ENCODE data around the gene OPCML. TPM values are rescaled to one million over a fixed set of nuclear protein-coding genes. Genes with fewer than 3 reads are reported as not detected.

OPCML gene
- total and polyA plus RNA-seq, 2 of the 13 experiments (the other 11 are each of a cell fraction or from before 2014, with no cell fraction given): not detected

DNA sequence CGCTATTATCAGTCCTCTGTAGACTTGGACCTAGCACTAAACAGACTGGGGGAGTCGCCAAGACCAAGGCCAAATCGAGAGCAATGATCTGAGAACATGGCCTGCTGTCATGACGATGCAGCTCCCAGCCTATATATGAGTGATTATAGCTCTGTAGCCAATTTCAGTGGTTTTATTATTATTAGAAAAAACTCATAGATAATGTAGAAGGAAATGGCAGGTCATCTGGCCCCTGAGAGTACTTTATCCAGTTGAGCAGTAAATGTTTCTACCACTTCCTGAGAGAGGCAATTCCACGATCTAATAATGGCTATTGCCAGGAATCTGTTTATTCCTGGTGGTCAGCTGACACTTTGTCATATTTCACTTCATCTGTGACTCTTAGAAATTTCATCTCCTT, 666.7 kb downstream of the OPCML start:
- DNase-seq (ENCODE audit: low spot score): no peak
- 0% methylated on average over 5 of the region's 5 CpGs for WGBS (ENCODE audit: low lambda C conversion rate)
- ATAC-seq: no peak
- FAIRE-seq: no peak
- intact Hi-C loops (cut with micrococcal nuclease; ENCODE audit: unreplicated experiment) (no loop called here), in situ Hi-C loops (cut with HindIII; ENCODE audit: extremely low pct_ligation_motif_present, low pct_unique_long_range_greater_than_20kb) (no loop called here)
- no TSS peak for BruUV-seq (replicated peaks)
- no peaks in the 10 kb centered on the region for H3K4me1 ChIP-seq (ENCODE audit: insufficient read depth, low read length)
- no peak overlapping the region for H2AFZ ChIP-seq (ENCODE audit: low read length)
- CTCF ChIA-PET (ENCODE audit: low intra/inter-chr PET ratio, low total read pairs): no interaction called here
- no peak overlapping the region for H3K4me2 ChIP-seq (ENCODE audit: low read depth, low read length)
- no peaks in the 10 kb centered on the region for H3K9me3 ChIP-seq (ENCODE audit: low read length)
- H3K79me2 ChIP-seq (ENCODE audit: insufficient read depth, low read length): no peaks in the 10 kb centered on the region
- no peak overlapping the region for H3K27ac ChIP-seq (ENCODE audit: extremely low read length, insufficient read depth, low read length)
- H3K27me3 ChIP-seq (ENCODE audit: control insufficient read depth in 1 of 2, insufficient read depth in 2 of 2, low read length in 2 of 2): no peaks in the 10 kb centered on the region; a peak in 1 of 5 replicates
- no peak overlapping the region for H3K9ac ChIP-seq (ENCODE audit: insufficient read depth, low read depth, low read length)
- H3K36me3 ChIP-seq (replicated peaks in 1 of 2; ENCODE audit: control insufficient read depth in 1 of 2, insufficient read depth in 2 of 2, low read length in 2 of 2): no peaks in the 10 kb centered on the region
- no peak overlapping the region for H3K4me3 ChIP-seq (replicated peaks in 1 of 3; ENCODE audit: insufficient read depth in 1 of 3, low read depth in 2 of 3, low read length in 3 of 3)
- POLR2A ChIA-PET: no interaction called here
- H4K20me1 ChIP-seq (ENCODE audit: insufficient read depth, low read length): no peaks in the 10 kb centered on the region
- TF ChIP-seq, protein P1, sequence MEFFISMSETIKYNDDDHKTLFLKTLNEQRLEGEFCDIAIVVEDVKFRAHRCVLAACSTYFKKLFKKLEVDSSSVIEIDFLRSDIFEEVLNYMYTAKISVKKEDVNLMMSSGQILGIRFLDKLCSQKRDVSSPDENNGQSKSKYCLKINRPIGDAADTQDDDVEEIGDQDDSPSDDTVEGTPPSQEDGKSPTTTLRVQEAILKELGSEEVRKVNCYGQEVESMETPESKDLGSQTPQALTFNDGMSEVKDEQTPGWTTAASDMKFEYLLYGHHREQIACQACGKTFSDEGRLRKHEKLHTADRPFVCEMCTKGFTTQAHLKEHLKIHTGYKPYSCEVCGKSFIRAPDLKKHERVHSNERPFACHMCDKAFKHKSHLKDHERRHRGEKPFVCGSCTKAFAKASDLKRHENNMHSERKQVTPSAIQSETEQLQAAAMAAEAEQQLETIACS (CRISPR knock-in tag; IDR thresholded peaks at IDR 0.05): no peak
- TF ChIP-seq, protein P2, sequence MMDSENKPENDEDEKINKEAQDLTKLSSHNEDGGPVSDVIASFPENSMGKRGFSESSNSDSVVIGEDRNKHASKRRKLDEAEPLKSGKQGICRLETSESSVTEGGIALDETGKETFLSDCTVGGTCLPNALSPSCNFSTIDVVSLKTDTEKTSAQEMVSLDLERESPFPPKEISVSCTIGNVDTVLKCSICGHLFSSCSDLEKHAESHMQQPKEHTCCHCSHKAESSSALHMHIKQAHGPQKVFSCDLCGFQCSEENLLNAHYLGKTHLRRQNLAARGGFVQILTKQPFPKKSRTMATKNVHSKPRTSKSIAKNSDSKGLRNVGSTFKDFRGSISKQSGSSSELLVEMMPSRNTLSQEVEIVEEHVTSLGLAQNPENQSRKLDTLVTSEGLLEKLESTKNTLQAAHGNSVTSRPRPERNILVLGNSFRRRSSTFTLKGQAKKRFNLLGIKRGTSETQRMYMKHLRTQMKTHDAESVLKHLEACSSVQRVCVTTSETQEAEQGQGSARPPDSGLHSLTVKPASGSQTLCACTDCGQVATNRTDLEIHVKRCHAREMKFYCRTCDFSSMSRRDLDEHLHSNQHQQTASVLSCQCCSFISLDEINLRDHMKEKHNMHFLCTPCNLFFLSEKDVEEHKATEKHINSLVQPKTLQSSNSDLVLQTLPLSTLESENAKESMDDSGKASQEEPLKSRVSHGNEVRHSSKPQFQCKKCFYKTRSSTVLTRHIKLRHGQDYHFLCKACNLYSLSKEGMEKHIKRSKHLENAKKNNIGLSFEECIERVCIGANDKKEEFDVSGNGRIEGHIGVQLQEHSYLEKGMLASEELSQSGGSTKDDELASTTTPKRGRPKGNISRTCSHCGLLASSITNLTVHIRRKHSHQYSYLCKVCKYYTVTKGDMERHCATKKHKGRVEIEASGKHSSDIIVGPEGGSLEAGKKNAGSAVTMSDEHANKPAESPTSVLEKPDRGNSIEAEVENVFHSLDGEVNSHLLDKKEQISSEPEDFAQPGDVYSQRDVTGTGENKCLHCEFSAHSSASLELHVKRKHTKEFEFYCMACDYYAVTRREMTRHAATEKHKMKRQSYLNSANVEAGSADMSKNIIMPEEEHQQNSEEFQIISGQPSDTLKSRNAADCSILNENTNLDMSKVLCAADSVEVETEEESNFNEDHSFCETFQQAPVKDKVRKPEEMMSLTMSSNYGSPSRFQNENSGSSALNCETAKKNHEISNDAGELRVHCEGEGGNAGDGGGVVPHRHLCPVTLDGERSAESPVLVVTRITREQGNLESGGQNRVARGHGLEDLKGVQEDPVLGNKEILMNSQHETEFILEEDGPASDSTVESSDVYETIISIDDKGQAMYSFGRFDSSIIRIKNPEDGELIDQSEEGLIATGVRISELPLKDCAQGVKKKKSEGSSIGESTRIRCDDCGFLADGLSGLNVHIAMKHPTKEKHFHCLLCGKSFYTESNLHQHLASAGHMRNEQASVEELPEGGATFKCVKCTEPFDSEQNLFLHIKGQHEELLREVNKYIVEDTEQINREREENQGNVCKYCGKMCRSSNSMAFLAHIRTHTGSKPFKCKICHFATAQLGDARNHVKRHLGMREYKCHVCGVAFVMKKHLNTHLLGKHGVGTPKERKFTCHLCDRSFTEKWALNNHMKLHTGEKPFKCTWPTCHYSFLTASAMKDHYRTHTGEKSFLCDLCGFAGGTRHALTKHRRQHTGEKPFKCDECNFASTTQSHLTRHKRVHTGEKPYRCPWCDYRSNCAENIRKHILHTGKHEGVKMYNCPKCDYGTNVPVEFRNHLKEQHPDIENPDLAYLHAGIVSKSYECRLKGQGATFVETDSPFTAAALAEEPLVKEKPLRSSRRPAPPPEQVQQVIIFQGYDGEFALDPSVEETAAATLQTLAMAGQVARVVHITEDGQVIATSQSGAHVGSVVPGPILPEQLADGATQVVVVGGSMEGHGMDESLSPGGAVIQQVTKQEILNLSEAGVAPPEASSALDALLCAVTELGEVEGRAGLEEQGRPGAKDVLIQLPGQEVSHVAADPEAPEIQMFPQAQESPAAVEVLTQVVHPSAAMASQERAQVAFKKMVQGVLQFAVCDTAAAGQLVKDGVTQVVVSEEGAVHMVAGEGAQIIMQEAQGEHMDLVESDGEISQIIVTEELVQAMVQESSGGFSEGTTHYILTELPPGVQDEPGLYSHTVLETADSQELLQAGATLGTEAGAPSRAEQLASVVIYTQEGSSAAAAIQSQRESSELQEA (CRISPR knock-in tag; IDR thresholded peaks at IDR 0.05; ENCODE audit: not compliant biosample characterization): no peak
- TF ChIP-seq PTBP1 (IDR thresholded peaks at IDR 0.05; ENCODE audit: low read depth, low read length, poor library complexity, severe bottlenecking): no peak
- no peak for TF ChIP-seq SRF (IDR thresholded peaks at IDR 0.05; ENCODE audit: low read depth, low read length)
- TF ChIP-seq, protein P3, sequence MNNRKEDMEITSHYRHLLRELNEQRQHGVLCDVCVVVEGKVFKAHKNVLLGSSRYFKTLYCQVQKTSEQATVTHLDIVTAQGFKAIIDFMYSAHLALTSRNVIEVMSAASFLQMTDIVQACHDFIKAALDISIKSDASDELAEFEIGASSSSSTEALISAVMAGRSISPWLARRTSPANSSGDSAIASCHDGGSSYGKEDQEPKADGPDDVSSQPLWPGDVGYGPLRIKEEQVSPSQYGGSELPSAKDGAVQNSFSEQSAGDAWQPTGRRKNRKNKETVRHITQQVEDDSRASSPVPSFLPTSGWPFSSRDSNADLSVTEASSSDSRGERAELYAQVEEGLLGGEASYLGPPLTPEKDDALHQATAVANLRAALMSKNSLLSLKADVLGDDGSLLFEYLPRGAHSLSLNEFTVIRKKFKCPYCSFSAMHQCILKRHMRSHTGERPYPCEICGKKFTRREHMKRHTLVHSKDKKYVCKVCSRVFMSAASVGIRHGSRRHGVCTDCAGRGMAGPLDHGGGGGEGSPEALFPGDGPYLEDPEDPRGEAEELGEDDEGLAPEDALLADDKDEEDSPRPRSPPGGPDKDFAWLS (CRISPR knock-in tag; IDR thresholded peaks at IDR 0.05; ENCODE audit: borderline replicate concordance): no peak
- no peak for TF ChIP-seq SAFB2 (CRISPR knock-in tag; IDR thresholded peaks at IDR 0.05; ENCODE audit: borderline replicate concordance, low read depth)
- TF ChIP-seq, protein P4, sequence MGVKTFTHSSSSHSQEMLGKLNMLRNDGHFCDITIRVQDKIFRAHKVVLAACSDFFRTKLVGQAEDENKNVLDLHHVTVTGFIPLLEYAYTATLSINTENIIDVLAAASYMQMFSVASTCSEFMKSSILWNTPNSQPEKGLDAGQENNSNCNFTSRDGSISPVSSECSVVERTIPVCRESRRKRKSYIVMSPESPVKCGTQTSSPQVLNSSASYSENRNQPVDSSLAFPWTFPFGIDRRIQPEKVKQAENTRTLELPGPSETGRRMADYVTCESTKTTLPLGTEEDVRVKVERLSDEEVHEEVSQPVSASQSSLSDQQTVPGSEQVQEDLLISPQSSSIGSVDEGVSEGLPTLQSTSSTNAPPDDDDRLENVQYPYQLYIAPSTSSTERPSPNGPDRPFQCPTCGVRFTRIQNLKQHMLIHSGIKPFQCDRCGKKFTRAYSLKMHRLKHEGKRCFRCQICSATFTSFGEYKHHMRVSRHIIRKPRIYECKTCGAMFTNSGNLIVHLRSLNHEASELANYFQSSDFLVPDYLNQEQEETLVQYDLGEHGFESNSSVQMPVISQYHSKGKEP (CRISPR knock-in tag; IDR thresholded peaks at IDR 0.05): no peak
- TF ChIP-seq, protein P5, sequence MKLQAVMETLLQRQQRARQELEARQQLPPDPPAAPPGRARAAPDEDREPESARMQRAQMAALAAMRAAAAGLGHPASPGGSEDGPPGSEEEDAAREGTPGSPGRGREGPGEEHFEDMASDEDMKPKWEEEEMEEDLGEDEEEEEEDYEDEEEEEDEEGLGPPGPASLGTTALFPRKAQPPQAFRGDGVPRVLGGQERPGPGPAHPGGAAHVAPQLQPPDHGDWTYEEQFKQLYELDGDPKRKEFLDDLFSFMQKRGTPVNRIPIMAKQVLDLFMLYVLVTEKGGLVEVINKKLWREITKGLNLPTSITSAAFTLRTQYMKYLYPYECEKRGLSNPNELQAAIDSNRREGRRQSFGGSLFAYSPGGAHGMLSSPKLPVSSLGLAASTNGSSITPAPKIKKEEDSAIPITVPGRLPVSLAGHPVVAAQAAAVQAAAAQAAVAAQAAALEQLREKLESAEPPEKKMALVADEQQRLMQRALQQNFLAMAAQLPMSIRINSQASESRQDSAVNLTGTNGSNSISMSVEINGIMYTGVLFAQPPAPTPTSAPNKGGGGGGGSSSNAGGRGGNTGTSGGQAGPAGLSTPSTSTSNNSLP (IDR thresholded peaks at IDR 0.05; ENCODE audit: low read depth, low read length): no peak

Measured in HepG2 (cell line).